K562 (cell line): ENCODE measurements around the gene HAPLN1.

ENCODE experiments used
- E2F1 ChIP-seq: sonication (generic); formaldehyde crosslinking; IDR thresholded peaks from 2 replicates; pipeline ENCODE4 v1.8.1; 2023; ENCODE audit warnings: mild to moderate bottlenecking, missing genetic modification reagents, moderate library complexity
- E2F6 ChIP-seq, 2 experiments: IDR thresholded peaks; 2 replicates each; pipeline ENCODE4 v1.6.1; 2011; ENCODE audit warnings: borderline replicate concordance in 1 of 2, control low read depth in 1 of 2, low read depth in 1 of 2, low read length in 1 of 2, mild to moderate bottlenecking in 1 of 2, mixed read lengths in 1 of 2, moderate library complexity in 1 of 2; ENCODE audit not compliant: insufficient read depth in 1 of 2, insufficient read length in 1 of 2, poor library complexity in 1 of 2, severe bottlenecking in 1 of 2; ENCODE audit errors: extremely low read depth in 1 of 2
- E4F1 ChIP-seq: fragments of 250-450 bp; sonication (Bioruptor Pico); IDR thresholded peaks from 2 replicates; pipeline ENCODE4 v1.5.0; 2021; ENCODE audit warnings: mild to moderate bottlenecking, borderline replicate concordance
- FOS ChIP-seq: IDR thresholded peaks from 3 replicates; pipeline ENCODE4 v1.6.1; 2011; ENCODE audit not compliant: insufficient read length; ENCODE audit errors: extremely low read depth
- NRF1 ChIP-seq, 2 experiments: fragments of 450-650 bp; IDR thresholded peaks in 1 of 2; conservative IDR thresholded peaks in 1 of 2; 2 replicates each; pipeline ENCODE4 v1.6.1; 2014; ENCODE audit warnings: mild to moderate bottlenecking in 2 of 2
- RB1 ChIP-seq: fragments of 450-650 bp; IDR thresholded peaks from 2 replicates; pipeline ENCODE4 v1.6.1; 2017; ENCODE audit warnings: low read depth, mild to moderate bottlenecking
- SOX6 ChIP-seq: fragments of 450-650 bp; IDR thresholded peaks from 2 replicates; pipeline ENCODE4 v1.6.1; 2014; ENCODE audit warnings: mild to moderate bottlenecking
- ZFP36 ChIP-seq: fragments of 150-350 bp; IDR thresholded peaks from 2 replicates; pipeline ENCODE4 v1.6.1; 2018; ENCODE audit warnings: low read length, low read depth; ENCODE audit not compliant: partially characterized antibody
- ZNF318 ChIP-seq, 2 experiments: fragments of 450-650 bp; IDR thresholded peaks; 2 replicates each; pipeline ENCODE4 v1.6.1; 2016; ENCODE audit warnings: mild to moderate bottlenecking in 2 of 2, borderline replicate concordance in 1 of 2, low read depth in 1 of 2, moderate library complexity in 1 of 2

DNA sequence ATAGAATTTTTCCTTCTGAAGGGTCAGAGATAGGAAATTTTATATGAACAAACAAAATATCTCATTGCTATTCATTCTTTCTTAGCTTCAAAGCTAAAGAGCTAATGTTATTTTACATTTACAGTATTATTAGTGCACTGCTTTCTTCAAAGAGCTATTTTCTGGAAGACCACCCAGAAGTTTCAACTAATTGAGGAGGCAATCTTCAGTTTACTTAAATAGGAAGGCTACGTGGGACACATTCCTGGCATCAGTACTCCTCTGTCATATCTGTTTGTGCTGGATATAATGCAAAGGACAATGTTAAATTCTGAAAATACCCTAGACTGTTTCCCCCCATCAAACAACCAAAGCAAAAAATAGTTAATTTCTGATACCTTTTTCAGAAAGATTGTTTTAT is 30.8 kb downstream of the HAPLN1 start:
- no peak for TF ChIP-seq ZFP36
- TF ChIP-seq RB1, result no peak
- no peak for TF ChIP-seq E2F1 (CRISPR knock-in tag)
- no peak for TF ChIP-seq E4F1
- TF ChIP-seq ZNF318 (IDR thresholded peaks at IDR 0.05; ENCODE audit: borderline replicate concordance in 1 of 2, low read depth in 1 of 2), result no peak
- no peak for TF ChIP-seq FOS
- no peak for TF ChIP-seq NRF1 (conservative IDR thresholded peaks at IDR 0.05 in 1 of 2, IDR thresholded peaks at IDR 0.05 in 1 of 2)
- no peak for TF ChIP-seq E2F6 (IDR thresholded peaks at IDR 0.05; ENCODE audit: borderline replicate concordance in 1 of 2, extremely low read depth in 1 of 2, insufficient read depth in 1 of 2, insufficient read length in 1 of 2, low read depth in 1 of 2, low read length in 1 of 2, poor library complexity in 1 of 2, severe bottlenecking in 1 of 2)
- no peak for TF ChIP-seq SOX6
